Measurements from ENCODE around the gene PNPLA1.

Gene PNPLA1

DNA sequence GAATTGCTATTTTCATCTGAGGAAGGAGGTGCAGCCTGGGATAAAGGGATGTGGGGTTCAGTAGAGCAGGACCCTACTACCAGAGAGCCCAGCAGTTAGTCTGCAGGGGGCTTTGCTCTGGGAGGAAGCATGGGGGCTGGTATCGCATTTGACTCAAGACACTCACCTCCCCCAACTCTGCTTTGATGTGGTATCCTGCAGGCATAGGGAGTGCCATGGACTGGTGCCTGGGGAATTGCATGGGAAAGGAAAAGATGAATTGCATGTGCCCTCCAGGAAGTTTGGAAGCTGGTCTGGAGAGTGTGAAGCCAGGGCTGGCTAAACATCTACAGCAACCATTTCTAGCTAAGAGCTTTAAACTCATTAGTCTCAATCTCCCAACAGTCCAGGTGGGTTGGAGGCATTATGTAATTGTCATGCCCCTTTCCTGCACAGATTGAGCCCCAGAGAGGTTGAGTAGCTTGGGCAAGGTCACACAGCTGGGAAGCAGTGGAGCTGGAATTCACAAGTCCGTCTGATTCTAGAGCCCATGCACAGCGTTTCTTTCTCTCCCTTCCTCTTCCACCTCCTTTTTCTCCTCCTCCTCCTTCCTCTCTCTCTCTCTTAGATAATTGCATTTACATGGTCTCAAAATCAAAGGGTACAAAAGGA is 26.2 kb upstream of the PNPLA1 start:
- TF ChIP-seq ZNF138 (tag by site-specific recombination; IDR thresholded peaks at IDR 0.05; ENCODE audit: borderline replicate concordance) (no peak), ZNF768 (tag by site-specific recombination; IDR thresholded peaks at IDR 0.05) (0 out of 2 replicates have a peak, but pooled peaks have one; percentile 14)
- POLR2A ChIA-PET, result no interaction called here
- H3K4me3 ChIP-seq (ENCODE audit: low read depth, low read length), result no peak overlapping the region
- CTCF ChIA-PET, result interaction anchor here (0.7 to 1.4 kb wide), 6 partner anchors 46 to 121 kb away, joined by 3 to 5 read pairs (median 4); no protein-coding TSS in a partner anchor
- H3K4me1 ChIP-seq (ENCODE audit: control insufficient read depth, insufficient read depth, low read length), result no peaks in the 10 kb centered on the region
- H3K9me3 ChIP-seq (ENCODE audit: control insufficient read depth, insufficient read depth, low read depth, low read length), result no peaks in the 10 kb centered on the region
- H3K27ac ChIP-seq (ENCODE audit: extremely low read depth, low read depth, low read length), result no peak overlapping the region
- H3K36me3 ChIP-seq (ENCODE audit: control insufficient read depth in 2 of 2, insufficient read depth in 1 of 2, low read length in 2 of 2), result no peaks in the 10 kb centered on the region

DNA sequence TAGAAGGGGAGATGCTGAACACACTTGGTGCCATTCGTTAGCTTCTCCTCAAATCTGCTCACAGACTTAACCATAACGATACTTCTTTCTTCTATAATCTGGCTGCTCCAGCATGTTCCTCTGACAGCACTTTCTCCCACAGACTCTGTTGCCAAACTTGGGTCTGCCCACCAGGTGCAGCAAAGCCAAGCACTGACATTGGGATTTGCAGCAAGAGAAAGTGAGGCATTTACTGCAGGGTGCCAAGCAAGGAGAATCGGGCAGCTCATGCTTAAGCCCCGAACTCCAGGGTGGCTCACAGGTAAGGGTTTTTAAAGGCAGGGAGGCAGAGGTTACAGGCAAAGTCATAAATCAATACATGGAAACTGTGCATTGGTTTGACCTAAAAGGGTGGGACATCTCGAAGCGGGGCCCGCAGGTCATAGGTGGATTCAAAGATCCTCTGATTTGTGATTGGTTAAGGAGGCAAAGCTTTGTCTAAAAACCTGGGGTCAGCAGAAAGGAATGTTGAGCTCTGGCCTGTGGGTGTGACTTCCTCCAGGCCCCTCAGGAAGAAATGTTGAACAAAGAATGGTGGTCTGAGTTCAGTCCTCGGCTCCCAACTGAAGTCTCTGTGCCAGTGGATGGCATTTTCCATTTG is 25.1 kb upstream of the PNPLA1 start:
- TF ChIP-seq SP2 (tag by site-specific recombination; IDR thresholded peaks at IDR 0.05), result peak; percentile 35
- TF ChIP-seq ZNF19 (tag by site-specific recombination; IDR thresholded peaks at IDR 0.05; ENCODE audit: low read depth), result no peak
- 0 out of 2 replicates have a peak, but pooled peaks have one; percentile 78 for TF ChIP-seq HOXC10 (CRISPR knock-in tag; IDR thresholded peaks at IDR 0.05)
- Histone ChIP-seq H3K27ac (ENCODE audit: extremely low read depth, low read depth, low read length) (no peak overlapping the region), H3K4me1 (ENCODE audit: control insufficient read depth, insufficient read depth, low read length) (no peaks in the 10 kb centered on the region), H3K36me3 (ENCODE audit: control insufficient read depth in 2 of 2, insufficient read depth in 1 of 2, low read length in 2 of 2) (no peaks in the 10 kb centered on the region), H3K9me3 (ENCODE audit: control insufficient read depth, insufficient read depth, low read depth, low read length) (no peaks in the 10 kb centered on the region), H3K4me3 (ENCODE audit: low read depth, low read length) (no peak overlapping the region)
- ChIA-PET CTCF (interaction anchor here (0.7 to 1.3 kb wide), 4 partner anchors 15 to 122 kb away, joined by 3 to 4 read pairs (median 3); no protein-coding TSS in a partner anchor), POLR2A (interaction anchor here (0.6 kb wide), 1 partner anchor 8 kb away, joined by 3 read pairs; no protein-coding TSS in a partner anchor)

DNA sequence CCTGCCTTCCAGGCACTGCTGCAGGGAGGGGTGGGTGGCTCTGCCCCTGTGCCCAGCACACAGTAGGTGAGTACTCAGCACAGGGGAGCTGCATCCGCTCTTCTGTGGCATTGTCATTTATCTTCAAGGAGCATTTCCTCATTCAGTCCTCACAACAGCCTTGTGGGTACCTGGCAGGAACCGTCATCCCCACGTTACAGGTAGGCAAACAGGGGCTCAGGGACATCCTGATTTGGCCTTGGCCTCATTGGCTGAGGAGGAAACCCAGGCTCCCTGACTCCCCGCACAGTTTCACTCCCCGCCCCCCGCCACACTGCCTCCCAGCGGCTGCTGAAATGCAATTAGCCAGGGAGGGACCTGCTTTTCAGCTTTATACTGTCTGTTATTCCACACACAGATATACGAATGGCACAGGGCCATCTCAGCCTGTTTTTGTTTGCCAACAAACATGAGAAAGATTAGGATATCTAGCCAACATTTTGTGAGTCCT is 24.2 kb upstream of the PNPLA1 start:
- POLR2A ChIA-PET, result no interaction called here
- CTCF ChIA-PET, result interaction anchor here (1.3 kb wide), 1 partner anchor 16 kb away, joined by 3 read pairs; no protein-coding TSS in a partner anchor

DNA sequence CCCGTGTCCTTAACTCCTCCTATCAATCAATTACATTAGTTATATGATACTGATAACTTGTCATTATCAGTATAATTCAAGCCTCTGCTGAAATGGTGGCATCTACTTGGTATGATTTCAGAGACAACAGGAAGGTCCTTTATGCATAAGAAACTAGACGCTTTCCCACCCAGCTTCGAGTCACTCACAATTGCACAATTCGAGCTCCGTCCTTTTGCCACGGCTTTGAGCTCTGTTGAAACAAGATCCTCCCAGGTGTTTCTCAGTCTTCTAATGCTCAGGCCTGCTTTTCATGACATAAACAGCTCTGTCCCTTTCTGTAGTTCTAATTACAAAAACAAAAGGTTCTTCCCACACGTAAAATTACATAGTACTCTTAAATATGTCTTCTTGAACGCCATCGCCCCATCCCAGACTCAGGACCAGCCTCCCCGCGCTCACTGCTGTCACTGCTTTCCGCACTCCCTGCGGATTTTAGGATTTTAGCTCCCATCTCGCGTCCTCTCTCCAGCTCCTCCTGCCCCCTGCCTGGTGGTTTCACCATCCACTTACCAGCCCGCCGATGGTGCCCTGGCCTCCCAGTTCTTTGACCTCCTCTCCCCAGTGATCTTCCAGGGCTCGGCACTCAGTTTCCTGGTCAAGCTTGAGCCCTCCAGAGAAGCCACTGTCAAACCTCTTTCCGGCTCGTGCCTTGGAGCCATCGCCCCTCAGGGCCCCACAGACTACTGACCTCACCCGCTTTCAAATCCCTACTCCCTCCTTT is 23.2 kb upstream of the PNPLA1 start:
- TF ChIP-seq ZNF596 (tag by site-specific recombination; IDR thresholded peaks at IDR 0.05), result no peak
- no peak for TF ChIP-seq ZNF274 (IDR thresholded peaks at IDR 0.05; ENCODE audit: low read length)
- TF ChIP-seq ZNF274 (tag by site-specific recombination; IDR thresholded peaks at IDR 0.05; ENCODE audit: borderline replicate concordance), result no peak
- no peak for TF ChIP-seq ZNF560 (tag by site-specific recombination; IDR thresholded peaks at IDR 0.05; ENCODE audit: borderline replicate concordance)
- no peak for TF ChIP-seq ZNF169 (tag by site-specific recombination; IDR thresholded peaks at IDR 0.05)
- POLR2A ChIA-PET, result no interaction called here
- H3K36me3 ChIP-seq (ENCODE audit: control insufficient read depth in 2 of 2, insufficient read depth in 1 of 2, low read length in 2 of 2), result no peaks in the 10 kb centered on the region
- CTCF ChIA-PET, result interaction anchor here (0.6 to 1.0 kb wide), 3 partner anchors 56 to 509 kb away, joined by 3 to 6 read pairs (median 3); no protein-coding TSS in a partner anchor
- no peaks in the 10 kb centered on the region for H3K4me1 ChIP-seq (ENCODE audit: control insufficient read depth, insufficient read depth, low read length)
- H3K4me3 ChIP-seq (ENCODE audit: low read depth, low read length), result no peak overlapping the region
- H3K9me3 ChIP-seq (ENCODE audit: control insufficient read depth, insufficient read depth, low read depth, low read length), result no peaks in the 10 kb centered on the region
- no peak overlapping the region for H3K27ac ChIP-seq (ENCODE audit: extremely low read depth, low read depth, low read length)

More for the DNA sequence above, 24.2 kb upstream of the PNPLA1 start:
- H3K27ac ChIP-seq (ENCODE audit: extremely low read depth, low read depth, low read length), result no peak overlapping the region
- no peak overlapping the region for H3K4me3 ChIP-seq (ENCODE audit: low read depth, low read length)
- no peaks in the 10 kb centered on the region for H3K36me3 ChIP-seq (ENCODE audit: control insufficient read depth in 2 of 2, insufficient read depth in 1 of 2, low read length in 2 of 2)
- TF ChIP-seq ZNF837 (tag by site-specific recombination; IDR thresholded peaks at IDR 0.05) (no peak), WT1 (tag by site-specific recombination; IDR thresholded peaks at IDR 0.05) (0 out of 2 replicates have a peak, but pooled peaks have one; percentile 18)
- H3K9me3 ChIP-seq (ENCODE audit: control insufficient read depth, insufficient read depth, low read depth, low read length), result no peaks in the 10 kb centered on the region
- no peaks in the 10 kb centered on the region for H3K4me1 ChIP-seq (ENCODE audit: control insufficient read depth, insufficient read depth, low read length)

DNA sequence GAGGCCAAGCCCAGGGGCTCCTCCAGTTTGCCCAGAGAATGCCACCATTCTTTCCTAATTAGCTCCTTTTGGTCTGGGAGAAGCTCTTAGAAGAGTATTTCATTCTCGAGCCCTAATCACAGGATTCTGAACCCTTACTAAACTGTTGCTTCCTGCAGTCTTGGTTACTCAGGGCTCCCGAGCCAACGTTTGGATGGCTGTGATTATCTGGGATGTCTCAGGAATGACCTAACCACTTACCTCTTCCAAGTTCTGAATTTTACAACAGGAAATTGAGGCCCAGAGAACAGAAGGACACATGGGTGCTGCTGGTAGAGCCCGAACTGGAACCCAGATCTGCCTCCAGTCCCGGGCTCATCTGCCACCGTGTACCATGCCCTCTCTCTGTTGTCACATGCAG is 22.2 kb upstream of the PNPLA1 start:
- Histone ChIP-seq H3K36me3 (ENCODE audit: control insufficient read depth in 2 of 2, insufficient read depth in 1 of 2, low read length in 2 of 2) (no peaks in the 10 kb centered on the region), H3K4me1 (ENCODE audit: control insufficient read depth, insufficient read depth, low read length) (no peaks in the 10 kb centered on the region), H3K4me3 (ENCODE audit: low read depth, low read length) (no peak overlapping the region), H3K27ac (ENCODE audit: extremely low read depth, low read depth, low read length) (no peak overlapping the region), H3K9me3 (ENCODE audit: control insufficient read depth, insufficient read depth, low read depth, low read length) (no peaks in the 10 kb centered on the region)
- TF ChIP-seq, protein P1, sequence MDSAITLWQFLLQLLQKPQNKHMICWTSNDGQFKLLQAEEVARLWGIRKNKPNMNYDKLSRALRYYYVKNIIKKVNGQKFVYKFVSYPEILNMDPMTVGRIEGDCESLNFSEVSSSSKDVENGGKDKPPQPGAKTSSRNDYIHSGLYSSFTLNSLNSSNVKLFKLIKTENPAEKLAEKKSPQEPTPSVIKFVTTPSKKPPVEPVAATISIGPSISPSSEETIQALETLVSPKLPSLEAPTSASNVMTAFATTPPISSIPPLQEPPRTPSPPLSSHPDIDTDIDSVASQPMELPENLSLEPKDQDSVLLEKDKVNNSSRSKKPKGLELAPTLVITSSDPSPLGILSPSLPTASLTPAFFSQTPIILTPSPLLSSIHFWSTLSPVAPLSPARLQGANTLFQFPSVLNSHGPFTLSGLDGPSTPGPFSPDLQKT (IDR thresholded peaks at IDR 0.05; ENCODE audit: borderline replicate concordance, low read depth, low read length), result no peak
- TF ChIP-seq, protein P2, sequence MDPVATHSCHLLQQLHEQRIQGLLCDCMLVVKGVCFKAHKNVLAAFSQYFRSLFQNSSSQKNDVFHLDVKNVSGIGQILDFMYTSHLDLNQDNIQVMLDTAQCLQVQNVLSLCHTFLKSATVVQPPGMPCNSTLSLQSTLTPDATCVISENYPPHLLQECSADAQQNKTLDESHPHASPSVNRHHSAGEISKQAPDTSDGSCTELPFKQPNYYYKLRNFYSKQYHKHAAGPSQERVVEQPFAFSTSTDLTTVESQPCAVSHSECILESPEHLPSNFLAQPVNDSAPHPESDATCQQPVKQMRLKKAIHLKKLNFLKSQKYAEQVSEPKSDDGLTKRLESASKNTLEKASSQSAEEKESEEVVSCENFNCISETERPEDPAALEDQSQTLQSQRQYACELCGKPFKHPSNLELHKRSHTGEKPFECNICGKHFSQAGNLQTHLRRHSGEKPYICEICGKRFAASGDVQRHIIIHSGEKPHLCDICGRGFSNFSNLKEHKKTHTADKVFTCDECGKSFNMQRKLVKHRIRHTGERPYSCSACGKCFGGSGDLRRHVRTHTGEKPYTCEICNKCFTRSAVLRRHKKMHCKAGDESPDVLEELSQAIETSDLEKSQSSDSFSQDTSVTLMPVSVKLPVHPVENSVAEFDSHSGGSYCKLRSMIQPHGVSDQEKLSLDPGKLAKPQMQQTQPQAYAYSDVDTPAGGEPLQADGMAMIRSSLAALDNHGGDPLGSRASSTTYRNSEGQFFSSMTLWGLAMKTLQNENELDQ (tag by site-specific recombination; IDR thresholded peaks at IDR 0.05; ENCODE audit: low read depth), result no peak
- TF ChIP-seq ZNF510 (tag by site-specific recombination; IDR thresholded peaks at IDR 0.05; ENCODE audit: insufficient replicate concordance) (no peak), SCRT2 (tag by site-specific recombination; IDR thresholded peaks at IDR 0.05) (0 out of 2 replicates have a peak, but pooled peaks have one; percentile 15), SETDB1 (IDR thresholded peaks at IDR 0.05; ENCODE audit: insufficient read length, low read length) (no peak)
- ChIA-PET CTCF (interaction anchor here (0.7 kb wide), 1 partner anchor 14 kb away, joined by 3 read pairs; no protein-coding TSS in a partner anchor), POLR2A (no interaction called here)

Data from HEK293 (cell line).